CD4-positive, CD25-positive, alpha-beta regulatory T cell (primary cell): ENCODE results near the gene RHOT2. TPM values are rescaled to one million over a fixed set of nuclear protein-coding genes. Genes with fewer than 3 reads are reported as not detected.
A peak's percentile ranks its signal among the peaks of the same experiment; 100 is the strongest.

ENCODE experiments used
- ATAC-seq, 2 donors: fragments of 150-1000 bp; cut with Tn5 transposase; one replicate each; pipeline ENCODE4 v1.10.0; 2021; ENCODE audit warnings: low read depth in 2 of 2, moderate number of reproducible peaks in 2 of 2, moderate library complexity in 1 of 2
- DNase-seq, 3 donors: peaks; one replicate each; pipeline versions ENCODE4 v3.0.0 to v3.0.0-alpha.2; 2012 to 2022; ENCODE audit warnings: mixed read lengths in 1 of 3
- H3K27ac ChIP-seq: one replicate; pipeline ENCODE4 v1.7.0; 2013; ENCODE audit warnings: mild to moderate bottlenecking, low read length; ENCODE audit not compliant: insufficient read depth, poor library complexity, severe bottlenecking
- H3K27me3 ChIP-seq: one replicate; pipeline ENCODE4 v1.7.0; 2013; ENCODE audit warnings: low read length; ENCODE audit not compliant: control insufficient read depth, insufficient read depth
- H3K36me3 ChIP-seq: one replicate; pipeline ENCODE4 v1.7.0; 2013; ENCODE audit warnings: mild to moderate bottlenecking, low read length, moderate library complexity; ENCODE audit not compliant: control insufficient read depth, insufficient read depth
- H3K4me1 ChIP-seq: 2 replicates; pipeline ENCODE4 v1.7.0; 2013; ENCODE audit warnings: mild to moderate bottlenecking, low read length; ENCODE audit not compliant: insufficient read depth, control insufficient read depth, poor library complexity, severe bottlenecking
- H3K4me3 ChIP-seq: one replicate; pipeline ENCODE4 v1.7.0; 2013; ENCODE audit warnings: low read depth, mild to moderate bottlenecking, low read length, moderate library complexity
- H3K9me3 ChIP-seq, 2 experiments: 1 replicate in 1 of 2; 2 replicates in 1 of 2; pipeline ENCODE4 v1.7.0; 2013; ENCODE audit warnings: low read length in 2 of 2, mild to moderate bottlenecking in 1 of 2, moderate library complexity in 1 of 2; ENCODE audit not compliant: control insufficient read depth in 2 of 2
- H3K27ac Mint-ChIP-seq, 3 donors: one replicate each; pipeline ENCODE4 v1.8.0; 2020 to 2022; ENCODE audit warnings: mild to moderate bottlenecking in 3 of 3, mixed read lengths in 3 of 3, moderate library complexity in 2 of 3
- H3K27me3 Mint-ChIP-seq: one replicate; pipeline ENCODE4 v1.8.0; 2022; ENCODE audit warnings: mild to moderate bottlenecking, mixed read lengths
- H3K36me3 Mint-ChIP-seq: one replicate; pipeline ENCODE4 v1.8.0; 2020; ENCODE audit warnings: mixed read lengths
- H3K4me1 Mint-ChIP-seq, 4 donors: one replicate each; pipeline ENCODE4 v1.8.0; 2020 to 2022; ENCODE audit warnings: mixed read lengths in 4 of 4, mild to moderate bottlenecking in 1 of 4
- H3K4me3 Mint-ChIP-seq, 4 donors: one replicate each; pipeline ENCODE4 v1.8.0; 2020 to 2022; ENCODE audit warnings: mild to moderate bottlenecking in 4 of 4, mixed read lengths in 4 of 4, moderate library complexity in 3 of 4
- H3K9me3 Mint-ChIP-seq, 7 donors: one replicate each; pipeline ENCODE4 v1.8.0; 2020 to 2022; ENCODE audit warnings: mixed read lengths in 7 of 7, mild to moderate bottlenecking in 3 of 7, moderate library complexity in 2 of 7
- polyA plus RNA-seq, 4 donors: library from polyadenylated mRNA; unstranded; fragments of 300-500 nt; fragmentation: Illumina TruSeq; gene quantifications; one replicate each; pipeline ENCODE4 v1.2.3, GENCODE V29; 2021
- total RNA-seq: library from RNA; stranded (reverse); gene quantifications from one replicate; pipeline ENCODE4 v1.2.3, GENCODE V29; 2022

The RHOT2 gene
- total and polyA plus RNA-seq, 5 donors from 2014 or later: 34.3 to 212 (median 41.8) TPM

DNA sequence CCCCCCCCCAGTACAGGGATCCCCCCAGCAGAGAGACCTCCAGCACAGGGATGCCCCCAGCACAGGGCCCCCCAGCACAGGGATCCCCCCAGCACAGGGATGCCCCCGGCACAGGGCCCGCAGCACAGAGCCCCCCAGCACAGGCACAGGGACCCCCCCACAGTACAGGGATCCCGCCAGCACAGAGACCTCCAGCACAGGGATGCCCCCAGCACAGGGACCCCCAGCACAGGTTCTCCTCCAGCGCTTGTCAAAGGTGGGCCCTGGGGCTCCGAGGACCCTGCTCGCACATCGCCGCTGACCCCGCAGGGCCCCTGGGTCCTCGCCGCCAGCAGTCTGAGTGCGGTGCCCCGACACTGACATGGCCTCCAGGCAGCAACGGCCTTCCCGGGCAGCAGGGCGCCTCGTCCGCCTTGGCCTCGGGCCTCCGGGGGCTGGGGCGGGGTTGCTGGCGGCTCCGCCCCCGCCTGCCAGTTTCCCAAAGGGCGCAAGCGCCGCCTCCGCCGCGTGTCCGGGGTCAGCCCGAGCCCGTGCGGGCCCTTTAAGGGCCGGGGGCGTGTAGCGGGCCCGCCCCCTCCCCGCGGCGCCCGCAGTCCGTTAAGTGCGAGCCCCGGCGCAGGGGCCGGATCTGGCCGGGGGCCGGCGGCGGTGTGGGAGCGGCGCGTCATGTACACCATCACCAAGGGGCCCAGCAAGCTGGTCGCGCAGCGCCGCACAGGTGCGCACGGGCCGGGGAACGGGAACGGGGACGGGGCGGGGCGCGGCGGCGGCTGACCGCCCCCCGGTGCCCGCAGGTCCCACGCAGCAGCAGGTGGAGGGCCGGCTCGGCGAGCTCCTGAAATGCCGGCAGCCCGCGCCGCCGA, 26.4 kb upstream of the RHOT2 start, which contains the start of gene MCRIP2:
Gene MCRIP2, plus strand, starts transcription at position 503 of the 863 bp plus-strand sequence. Its CDS starts 164 bp downstream, at position 667.
- Histone ChIP-seq H3K9me3 (peaks cover 0 to 4% of the 10 kb centered on the region in 2 experiments), H3K4me3 (no peak within 1 kb of the TSS), H3K4me1 (peaks cover 22% of the 10 kb centered on the region), H3K36me3 (no peaks in the 10 kb centered on the region), H3K27ac (peak within 1 kb of the TSS; percentile 14), H3K27me3 (no peaks in the 10 kb centered on the region)
- Mint-ChIP-seq H3K4me3 (peak within 1 kb of the TSS in 3 of 4 donors; percentile 59 to 82 (median 76)), H3K36me3 (no peaks in the 10 kb centered on the region), H3K9me3 (peaks cover 0 to 2% (median 0%) of the 10 kb centered on the region in 7 donors), H3K4me1 (peaks cover 0 to 24% (median 2%) of the 10 kb centered on the region in 4 donors), H3K27me3 (peaks cover 4% of the 10 kb centered on the region), H3K27ac (no peak within 1 kb of the TSS)
- ATAC-seq: peak; percentile 13 to 22
- DNase-seq: peak; percentile 51 to 72 (median 58)

DNA sequence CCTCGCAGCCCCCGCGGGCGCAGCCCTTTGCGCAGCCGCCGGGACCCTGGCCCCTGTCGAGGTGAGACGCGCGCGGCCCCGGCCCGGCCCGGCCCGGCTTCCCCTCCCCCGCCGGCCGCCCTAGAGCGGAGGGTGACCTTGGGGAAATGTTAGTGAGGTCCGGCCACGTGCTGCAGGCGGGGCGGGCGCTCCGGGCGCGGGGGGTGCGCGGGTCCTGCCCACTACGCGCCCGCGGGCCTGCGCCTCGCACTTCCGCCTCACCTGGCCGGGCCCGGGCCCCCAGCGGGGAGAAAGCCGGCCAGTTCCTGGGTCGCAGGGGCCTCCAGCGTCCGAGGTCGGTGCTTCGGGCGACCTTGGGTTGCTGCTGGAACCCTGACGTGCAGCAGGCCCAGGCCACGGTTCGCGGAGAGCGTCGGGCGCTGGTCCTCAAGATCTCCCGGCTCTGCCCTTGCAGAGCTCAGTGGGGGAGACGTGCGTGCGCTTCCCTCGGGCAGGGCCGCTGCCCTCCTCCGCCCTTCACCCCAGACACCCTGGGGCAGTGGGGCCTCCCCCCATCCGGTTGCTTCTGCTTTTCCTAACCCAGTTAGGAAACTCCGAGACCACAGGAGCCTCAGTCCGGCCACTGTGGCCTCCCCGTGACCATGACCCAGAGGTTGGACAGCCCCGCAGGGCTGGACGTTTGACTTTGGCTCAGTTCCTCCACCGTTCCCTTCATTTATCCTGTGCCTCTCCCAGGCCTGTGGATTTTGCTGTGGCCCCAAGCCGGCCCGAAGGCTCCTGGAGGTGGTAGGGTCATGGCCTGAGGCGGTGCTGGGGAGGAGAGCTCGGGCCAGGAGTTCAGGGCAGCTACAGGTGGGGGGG, 25.5 kb upstream of the RHOT2 start:
- DNase-seq (peak; percentile 19 to 46 (median 25)), ATAC-seq (peak; percentile 22 to 31)
- H3K4me3 Mint-ChIP-seq: peak overlapping the region in 3 of 4 donors; percentile 59 to 82 (median 76)
- H3K27ac ChIP-seq: no peak overlapping the region
- H3K9me3 ChIP-seq: peaks cover 0 to 2% of the 10 kb centered on the region in 2 experiments
- H3K27me3 ChIP-seq: no peaks in the 10 kb centered on the region
- H3K36me3 ChIP-seq: no peaks in the 10 kb centered on the region
- no peaks in the 10 kb centered on the region for H3K27me3 Mint-ChIP-seq
- H3K4me3 ChIP-seq: no peak overlapping the region
- H3K4me1 Mint-ChIP-seq: peaks cover 0 to 21% (median 0%) of the 10 kb centered on the region in 4 donors
- no peak overlapping the region for H3K27ac Mint-ChIP-seq
- H3K9me3 Mint-ChIP-seq: no peaks in the 10 kb centered on the region
- H3K36me3 Mint-ChIP-seq: no peaks in the 10 kb centered on the region
- H3K4me1 ChIP-seq: peaks cover 21% of the 10 kb centered on the region

DNA sequence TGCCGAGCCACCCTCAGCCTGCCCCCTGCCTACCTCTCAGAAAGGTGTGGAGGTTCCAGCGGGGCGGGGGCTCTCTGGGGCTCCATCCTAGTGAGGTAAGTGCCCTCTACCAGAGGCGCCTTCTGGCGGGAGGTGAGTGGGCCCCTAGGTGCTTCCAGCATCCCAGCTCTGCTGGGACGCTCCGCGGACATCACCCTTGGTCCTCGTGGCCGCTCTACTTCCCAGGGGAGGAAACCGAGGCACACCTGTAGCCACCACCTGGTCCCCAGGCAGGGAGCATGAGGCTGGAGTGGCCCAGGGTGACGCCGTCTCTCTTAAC, 24.9 kb upstream of the RHOT2 start:
- Mint-ChIP-seq H3K27ac (no peak overlapping the region), H3K4me3 (peak overlapping the region; percentile 59 to 82 (median 78)), H3K36me3 (no peaks in the 10 kb centered on the region), H3K4me1 (peaks cover 0 to 23% (median under 1%) of the 10 kb centered on the region in 4 donors), H3K9me3 (no peaks in the 10 kb centered on the region), H3K27me3 (no peaks in the 10 kb centered on the region)
- Histone ChIP-seq H3K9me3 (no peaks in the 10 kb centered on the region), H3K27ac (no peak overlapping the region), H3K36me3 (no peaks in the 10 kb centered on the region), H3K4me1 (peaks cover 26% of the 10 kb centered on the region), H3K4me3 (no peak overlapping the region), H3K27me3 (no peaks in the 10 kb centered on the region)
- no peak for ATAC-seq
- DNase-seq: no peak

DNA sequence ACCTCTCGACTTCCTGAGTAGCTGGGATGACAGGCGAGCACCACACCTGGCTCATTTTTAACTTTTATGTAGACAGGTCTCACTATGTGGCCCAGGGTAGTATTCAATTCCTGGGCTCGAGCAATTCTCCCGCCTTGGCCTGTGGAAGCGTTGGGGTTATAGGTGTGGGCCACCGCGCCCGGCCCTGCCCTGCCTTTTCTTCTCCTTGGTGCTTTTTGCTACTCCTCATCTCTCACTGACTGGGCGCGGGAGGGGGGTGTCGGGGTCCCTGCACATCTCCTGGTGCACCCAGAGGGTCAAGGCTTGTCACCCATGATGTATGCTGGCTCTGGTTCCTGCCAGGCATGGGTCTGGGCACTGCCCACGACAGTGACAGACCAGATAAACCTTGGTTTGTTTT, 23.4 kb upstream of the RHOT2 start:
- H3K4me1 ChIP-seq: peaks cover 38% of the 10 kb centered on the region
- H3K4me3 Mint-ChIP-seq: peak overlapping the region; percentile 52 to 80 (median 74)

DNA sequence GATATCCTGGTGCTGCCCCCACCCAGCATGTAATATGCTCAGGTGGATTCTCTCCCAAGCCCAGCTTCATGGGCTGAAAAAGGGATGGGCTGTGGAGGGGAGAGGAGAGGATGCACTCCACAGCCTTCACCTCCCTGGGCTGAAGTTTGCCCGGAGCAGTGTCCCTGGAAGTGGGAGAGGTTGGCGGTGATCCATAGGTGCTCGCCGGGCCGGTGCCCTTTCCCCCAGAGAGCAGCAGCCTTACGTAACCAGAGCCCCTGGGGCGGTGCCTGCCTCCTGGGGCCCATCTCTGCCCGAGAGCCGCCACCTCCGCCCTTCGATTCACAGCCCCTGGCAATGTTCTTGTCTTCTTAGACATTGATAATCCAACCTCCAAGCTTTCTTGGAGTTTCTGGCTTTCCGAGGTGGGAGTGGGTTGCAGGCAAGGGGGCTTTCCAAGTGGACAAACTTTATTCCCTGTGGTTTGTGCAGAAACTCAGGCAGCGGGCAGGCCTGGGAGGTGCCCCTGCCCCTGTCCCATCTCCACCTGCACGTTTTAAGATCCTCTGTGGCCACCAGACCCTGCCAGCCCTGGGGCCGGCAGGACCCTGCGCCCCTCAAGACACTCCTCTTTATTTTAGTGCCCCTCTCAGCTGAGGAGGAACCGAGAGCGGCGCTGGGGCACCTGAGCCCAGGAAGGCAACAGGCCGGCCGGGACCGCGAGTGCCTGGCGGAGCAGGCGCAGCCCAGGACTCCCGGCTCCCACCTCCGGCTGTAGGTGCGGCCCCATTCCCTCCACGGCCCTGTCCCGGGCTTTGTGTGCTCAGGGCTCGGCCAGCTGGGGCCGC, 21.9 kb upstream of the RHOT2 start:
- no peak overlapping the region for H3K4me3 ChIP-seq
- H3K4me1 ChIP-seq: peaks cover 42% of the 10 kb centered on the region
- Mint-ChIP-seq H3K9me3 (no peaks in the 10 kb centered on the region), H3K27ac (no peak overlapping the region), H3K27me3 (no peaks in the 10 kb centered on the region), H3K4me3 (peak overlapping the region in 2 of 4 donors; percentile 68 to 80), H3K4me1 (peaks cover 0 to 35% (median 3%) of the 10 kb centered on the region in 4 donors), H3K36me3 (no peaks in the 10 kb centered on the region)
- DNase-seq (no peak), ATAC-seq (no peak)
- H3K36me3 ChIP-seq: no peaks in the 10 kb centered on the region
- H3K27me3 ChIP-seq: no peaks in the 10 kb centered on the region
- H3K27ac ChIP-seq: no peak overlapping the region
- H3K9me3 ChIP-seq: no peaks in the 10 kb centered on the region

More for the DNA sequence above, 23.4 kb upstream of the RHOT2 start:
- ATAC-seq (no peak), DNase-seq (no peak)
- no peaks in the 10 kb centered on the region for H3K36me3 Mint-ChIP-seq
- H3K27ac Mint-ChIP-seq: peak overlapping the region in 1 of 3 donors; percentile 48
- Histone ChIP-seq H3K36me3 (no peaks in the 10 kb centered on the region), H3K27ac (no peak overlapping the region), H3K9me3 (no peaks in the 10 kb centered on the region), H3K27me3 (no peaks in the 10 kb centered on the region), H3K4me3 (no peak overlapping the region)
- H3K27me3 Mint-ChIP-seq: no peaks in the 10 kb centered on the region
- peaks cover 0 to 29% (median 3%) of the 10 kb centered on the region in 4 donors for H3K4me1 Mint-ChIP-seq
- H3K9me3 Mint-ChIP-seq: no peaks in the 10 kb centered on the region

DNA sequence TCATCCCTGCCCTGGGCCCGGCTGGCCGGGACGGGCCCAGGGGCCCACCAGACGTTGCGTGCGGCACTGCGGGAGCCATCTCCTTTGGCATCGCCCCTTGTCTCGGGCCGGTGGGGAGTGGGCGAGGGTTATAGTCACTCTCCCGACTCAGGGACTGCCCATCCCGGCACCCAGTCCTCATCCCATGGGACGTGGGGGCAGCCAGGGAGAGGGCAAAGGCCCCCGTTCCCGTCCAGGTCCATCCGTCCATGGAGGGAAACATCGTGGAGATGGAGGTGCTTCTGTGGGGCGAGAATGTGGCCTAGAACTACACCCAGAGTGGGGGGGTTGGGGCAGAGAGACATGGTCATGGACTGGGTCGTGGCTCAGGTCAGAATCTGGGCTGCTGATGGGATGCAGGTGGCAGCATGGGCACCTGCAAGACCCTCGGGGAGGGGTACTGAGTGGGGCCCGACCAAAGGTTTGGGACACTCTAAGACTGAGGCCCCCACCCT, 21.2 kb upstream of the RHOT2 start:
- no peaks in the 10 kb centered on the region for H3K36me3 ChIP-seq
- ATAC-seq (no peak), DNase-seq (no peak)
- Mint-ChIP-seq H3K4me1 (peaks cover 0 to 35% (median 3%) of the 10 kb centered on the region in 4 donors), H3K4me3 (peak overlapping the region in 2 of 4 donors; percentile 16 to 65), H3K36me3 (no peaks in the 10 kb centered on the region), H3K9me3 (no peaks in the 10 kb centered on the region), H3K27me3 (no peaks in the 10 kb centered on the region), H3K27ac (no peak overlapping the region)
- H3K9me3 ChIP-seq: no peaks in the 10 kb centered on the region
- peaks cover 35% of the 10 kb centered on the region for H3K4me1 ChIP-seq
- H3K27ac ChIP-seq: no peak overlapping the region
- no peaks in the 10 kb centered on the region for H3K27me3 ChIP-seq
- no peak overlapping the region for H3K4me3 ChIP-seq
